Ectodermal cell (in vitro differentiated cells): ENCODE data around the gene SMPD2.

ENCODE experiments used
- H3K27ac ChIP-seq: 2 replicates; pipeline ENCODE4 v1.7.0; 2013; ENCODE audit warnings: mild to moderate bottlenecking, low read depth, low read length; ENCODE audit not compliant: insufficient read depth, poor library complexity, severe bottlenecking
- H3K27me3 ChIP-seq: 2 replicates; pipeline ENCODE4 v1.7.0; 2013; ENCODE audit warnings: mild to moderate bottlenecking, low read length; ENCODE audit not compliant: insufficient read depth, control insufficient read depth, poor library complexity, severe bottlenecking
- H3K36me3 ChIP-seq: one replicate; pipeline ENCODE4 v1.7.0; 2013; ENCODE audit warnings: low read length; ENCODE audit not compliant: control insufficient read depth, insufficient read depth
- H3K4me1 ChIP-seq: one replicate; pipeline ENCODE4 v1.7.0; 2013; ENCODE audit warnings: low read length; ENCODE audit not compliant: control insufficient read depth, insufficient read depth
- H3K4me3 ChIP-seq: 2 replicates; pipeline ENCODE4 v1.7.0; 2013; ENCODE audit warnings: low read depth, low read length, control low read depth; ENCODE audit not compliant: insufficient read depth
- H3K9me3 ChIP-seq: 2 replicates; pipeline ENCODE4 v1.7.0; 2013; ENCODE audit warnings: mild to moderate bottlenecking, low read length, moderate library complexity; ENCODE audit not compliant: control insufficient read depth
- WGBS, 2 experiments: methylation state at CpG; one replicate each; pipeline ENCODE4 v1.1.7; 2013; ENCODE audit warnings: missing lambda C conversion rate in 2 of 2; 5-methylcytosine and 5-hydroxymethylcytosine counted together

SMPD2 gene

GRCh38 chr6:109453156-109453555 is 12.6 kb downstream of the SMPD2 start:
- no peak overlapping the region for H3K27ac ChIP-seq
- H3K4me3 ChIP-seq = no peak overlapping the region

GRCh38 chr6:109453594-109454495 is 13.3 kb downstream of the SMPD2 start:
- Histone ChIP-seq H3K27ac (peak overlapping the region; percentile 69), H3K4me3 (peak overlapping the region; percentile 61), H3K9me3 (no peaks in the 10 kb centered on the region), H3K4me1 (peaks cover 27% of the 10 kb centered on the region), H3K27me3 (no peaks in the 10 kb centered on the region), H3K36me3 (peaks cover 11% of the 10 kb centered on the region)
- 91 to 92% methylated on average over 27 of the region's 27 CpGs for WGBS, 2 experiments

More at GRCh38 chr6:109453156-109453555, 12.6 kb downstream of the SMPD2 start:
- H3K27me3 ChIP-seq = no peaks in the 10 kb centered on the region
- 93 to 96% methylated on average over 2 of the region's 2 CpGs for WGBS, 2 experiments
- H3K36me3 ChIP-seq = peaks cover 11% of the 10 kb centered on the region
- H3K4me1 ChIP-seq = peaks cover 21% of the 10 kb centered on the region
- no peaks in the 10 kb centered on the region for H3K9me3 ChIP-seq

GRCh38 chr6:109454496-109455436 is 14.2 kb downstream of the SMPD2 start:
- Histone ChIP-seq H3K27ac (peak overlapping the region; percentile 80), H3K4me3 (peak overlapping the region; percentile 61), H3K27me3 (no peaks in the 10 kb centered on the region), H3K9me3 (no peaks in the 10 kb centered on the region), H3K4me1 (peaks cover 33% of the 10 kb centered on the region), H3K36me3 (peaks cover 11% of the 10 kb centered on the region)
- WGBS, 2 experiments = 5% methylated on average over 48 of the region's 48 CpGs

- Histone ChIP-seq H3K4me3 (peak within 1 kb of the TSS; percentile 61), H3K27me3 (no peaks in the 10 kb centered on the region), H3K9me3 (no peaks in the 10 kb centered on the region), H3K4me1 (peaks cover 40% of the 10 kb centered on the region), H3K27ac (peak within 1 kb of the TSS; percentile 80), H3K36me3 (peaks cover 10% of the 10 kb centered on the region)
- WGBS, 2 experiments = 0% methylated on average over 70 of the region's 70 CpGs
These were observed 15.1 kb downstream of the SMPD2 start, which contains the start of gene MICAL1 for GRCh38 chr6:109455437-109456110. Gene MICAL1, minus strand, starts transcription at chr6:109455772. Its CDS starts 1,576 bp downstream, at chr6:109454196.

- H3K4me3 ChIP-seq = peak overlapping the region; percentile 61
- no peaks in the 10 kb centered on the region for H3K27me3 ChIP-seq
- H3K27ac ChIP-seq = peak overlapping the region; percentile 74
- WGBS, 2 experiments = 2% methylated on average over 38 of the region's 38 CpGs
- H3K36me3 ChIP-seq = peaks cover 6% of the 10 kb centered on the region
- no peaks in the 10 kb centered on the region for H3K9me3 ChIP-seq
- peaks cover 41% of the 10 kb centered on the region for H3K4me1 ChIP-seq
These were observed 15.6 kb downstream of the SMPD2 start for GRCh38 chr6:109456111-109456583.

- Histone ChIP-seq H3K27me3 (no peaks in the 10 kb centered on the region), H3K27ac (no peak overlapping the region), H3K9me3 (no peaks in the 10 kb centered on the region), H3K4me1 (peaks cover 41% of the 10 kb centered on the region), H3K4me3 (peak overlapping the region; percentile 61), H3K36me3 (peaks cover 3% of the 10 kb centered on the region)
- 79 to 80% methylated on average over 16 of the region's 16 CpGs for WGBS, 2 experiments
These were observed 16.4 kb downstream of the SMPD2 start for GRCh38 chr6:109456710-109457561.

GRCh38 chr6:109457562-109457996 is 17.1 kb downstream of the SMPD2 start:
- Histone ChIP-seq H3K4me3 (no peak overlapping the region), H3K4me1 (peaks cover 41% of the 10 kb centered on the region), H3K27me3 (no peaks in the 10 kb centered on the region), H3K36me3 (no peaks in the 10 kb centered on the region), H3K9me3 (no peaks in the 10 kb centered on the region), H3K27ac (no peak overlapping the region)
- WGBS, 2 experiments = 90 to 91% methylated on average over 6 of the region's 6 CpGs

GRCh38 chr6:109458774-109459531 is 18.4 kb downstream of the SMPD2 start:
- Histone ChIP-seq H3K27ac (no peak overlapping the region), H3K27me3 (no peaks in the 10 kb centered on the region), H3K9me3 (no peaks in the 10 kb centered on the region), H3K4me1 (peaks cover 40% of the 10 kb centered on the region), H3K36me3 (no peaks in the 10 kb centered on the region), H3K4me3 (no peak overlapping the region)
- WGBS, 2 experiments = 70 to 77% methylated on average over 5 of the region's 5 CpGs
